OCI-LY3 (cell line): Measurements from ENCODE around the gene FITM2.
"Not testable (repeated sequence)": the region's sequence is repeated elsewhere in the genome, so short reads cannot be mapped to it uniquely, and the experiment has no call there.

ENCODE experiments used
- H2AFZ ChIP-seq: fragments of 200-600, 300-600 bp; shearing (Covaris generic); 2 replicates; pipeline ENCODE4 v1.6.0; 2014; ENCODE audit warnings: antibody characterized with exemption, low read depth, low read length
- H3K27ac ChIP-seq: fragments of 200-600, 300-600 bp; sonication (generic); 2 replicates; pipeline ENCODE4 v1.5.1; 2014; ENCODE audit warnings: mild to moderate bottlenecking, low read length, moderate library complexity, mixed read lengths
- H3K27me3 ChIP-seq: fragments of 200-600, 300-600 bp; sonication (generic); 2 replicates; pipeline ENCODE4 v1.6.1; 2014; ENCODE audit warnings: low read depth, low read length, mixed read lengths
- H3K36me3 ChIP-seq: fragments of 200-600, 300-600 bp; sonication (generic); replicated peaks from 2 replicates; pipeline ENCODE3; 2014; ENCODE audit warnings: low read depth, low read length, mixed read lengths
- H3K4me1 ChIP-seq: fragments of 300-600, 200-600 bp; sonication (generic); 2 replicates; pipeline ENCODE4 v1.6.1; 2014; ENCODE audit warnings: low read length, mixed read lengths
- H3K4me2 ChIP-seq: fragments of 200-600, 300-600 bp; sonication (generic); 2 replicates; pipeline ENCODE4 v1.6.1; 2014; ENCODE audit warnings: low read length, mixed read lengths
- H3K4me3 ChIP-seq: fragments of 300-600, 200-600 bp; sonication (generic); 2 replicates; pipeline ENCODE4 v1.5.1; 2014; ENCODE audit warnings: antibody characterized with exemption, mild to moderate bottlenecking, low read length, moderate library complexity
- H3K79me2 ChIP-seq: fragments of 300-600, 200-600 bp; shearing (Covaris generic); 2 replicates; pipeline ENCODE4 v1.6.1; 2014; ENCODE audit warnings: mild to moderate bottlenecking, low read length, mixed read lengths
- H3K9ac ChIP-seq: fragments of 300-600, 200-600 bp; shearing (Covaris generic); 2 replicates; pipeline ENCODE4 v1.6.0; 2014; ENCODE audit warnings: mild to moderate bottlenecking, low read length, moderate library complexity
- H3K9me3 ChIP-seq: fragments of 200-600, 300-600 bp; shearing (Covaris generic); 2 replicates; pipeline ENCODE4 v1.6.1; 2014; ENCODE audit warnings: low read length, mixed read lengths; ENCODE audit not compliant: insufficient read depth
- H4K20me1 ChIP-seq: fragments of 200-600, 300-600 bp; sonication (generic); 2 replicates; pipeline ENCODE4 v1.6.1; 2016; ENCODE audit warnings: low read length, mixed read lengths; ENCODE audit not compliant: insufficient read depth
- EZH2phosphoT487 ChIP-seq: fragments of 200-600 bp; shearing (Covaris generic); IDR thresholded peaks from 2 replicates; pipeline ENCODE4 v1.6.1; 2018; ENCODE audit warnings: antibody characterized with exemption, mixed run types, low read depth
- TF ChIP-seq, protein P1 (sequence below): fragments of 200-600, 300-600 bp; sonication (generic); IDR thresholded peaks from 2 replicates; pipeline ENCODE4 v1.5.1; 2014; ENCODE audit warnings: antibody characterized with exemption, low read length, low read depth

FITM2 gene

DNA sequence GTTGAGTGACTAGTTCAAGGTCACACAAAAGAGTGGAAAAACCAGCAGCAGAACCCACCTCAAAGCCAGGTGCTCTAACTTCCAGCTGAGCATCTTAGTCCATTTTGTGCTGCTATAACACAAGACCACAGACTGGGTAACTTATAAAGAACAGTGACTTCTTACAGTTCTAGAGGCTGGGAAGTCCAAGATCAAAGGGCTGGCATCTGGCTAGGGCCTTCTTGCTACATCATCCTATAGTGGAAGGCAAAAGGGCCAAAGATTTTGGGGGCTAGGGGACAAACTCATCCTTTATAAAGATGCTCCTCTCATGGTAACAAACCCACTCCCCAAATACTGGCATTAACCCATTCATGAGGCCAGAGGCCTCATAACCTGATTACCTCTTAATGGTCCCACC lies 9.7 kb downstream of the FITM2 start:
- H4K20me1 ChIP-seq = 0 out of 2 replicates have a peak, but pooled peaks cover 9% of the 10 kb centered on the region
- H3K9me3 ChIP-seq = no peaks in the 10 kb centered on the region
- no peaks in the 10 kb centered on the region for H3K36me3 ChIP-seq
- H3K9ac ChIP-seq = no peak overlapping the region
- H3K4me2 ChIP-seq = no peak overlapping the region
- no peaks in the 10 kb centered on the region for H3K27me3 ChIP-seq
- H2AFZ ChIP-seq = no peak overlapping the region
- H3K79me2 ChIP-seq = no peaks in the 10 kb centered on the region
- H3K4me1 ChIP-seq = no peaks in the 10 kb centered on the region
- H3K4me3 ChIP-seq = no peak overlapping the region
- no peak overlapping the region for H3K27ac ChIP-seq
- no peak for TF ChIP-seq EZH2phosphoT487
- TF ChIP-seq, protein P1, sequence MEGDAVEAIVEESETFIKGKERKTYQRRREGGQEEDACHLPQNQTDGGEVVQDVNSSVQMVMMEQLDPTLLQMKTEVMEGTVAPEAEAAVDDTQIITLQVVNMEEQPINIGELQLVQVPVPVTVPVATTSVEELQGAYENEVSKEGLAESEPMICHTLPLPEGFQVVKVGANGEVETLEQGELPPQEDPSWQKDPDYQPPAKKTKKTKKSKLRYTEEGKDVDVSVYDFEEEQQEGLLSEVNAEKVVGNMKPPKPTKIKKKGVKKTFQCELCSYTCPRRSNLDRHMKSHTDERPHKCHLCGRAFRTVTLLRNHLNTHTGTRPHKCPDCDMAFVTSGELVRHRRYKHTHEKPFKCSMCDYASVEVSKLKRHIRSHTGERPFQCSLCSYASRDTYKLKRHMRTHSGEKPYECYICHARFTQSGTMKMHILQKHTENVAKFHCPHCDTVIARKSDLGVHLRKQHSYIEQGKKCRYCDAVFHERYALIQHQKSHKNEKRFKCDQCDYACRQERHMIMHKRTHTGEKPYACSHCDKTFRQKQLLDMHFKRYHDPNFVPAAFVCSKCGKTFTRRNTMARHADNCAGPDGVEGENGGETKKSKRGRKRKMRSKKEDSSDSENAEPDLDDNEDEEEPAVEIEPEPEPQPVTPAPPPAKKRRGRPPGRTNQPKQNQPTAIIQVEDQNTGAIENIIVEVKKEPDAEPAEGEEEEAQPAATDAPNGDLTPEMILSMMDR = no peak

DNA sequence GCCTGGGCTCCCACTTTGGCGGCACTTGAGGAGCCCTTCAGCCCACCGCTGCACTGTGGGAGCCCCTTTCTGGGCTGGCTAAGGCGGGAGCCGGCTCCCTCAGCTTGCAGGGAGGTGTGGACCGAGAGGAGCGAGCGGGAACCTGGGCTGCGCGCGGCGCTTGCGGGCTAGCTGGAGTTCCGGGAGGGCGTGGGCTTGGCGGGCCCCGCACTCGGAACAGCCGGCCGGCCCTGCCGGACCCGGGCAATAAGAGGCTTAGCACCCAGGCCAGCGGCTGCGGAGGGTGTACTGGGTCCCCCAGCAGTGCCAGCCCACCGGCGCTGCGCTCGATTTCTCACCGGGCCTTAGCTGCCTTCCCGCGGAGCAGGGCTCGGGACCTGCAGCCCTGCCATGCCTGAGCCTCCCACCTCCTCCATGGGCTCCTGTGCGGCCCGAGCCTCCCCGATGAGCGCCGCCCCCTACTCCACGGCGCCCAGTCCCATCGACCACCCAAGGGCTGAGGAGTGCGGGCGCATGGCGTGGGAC lies 11.9 kb downstream of the FITM2 start:
- not testable (repeated sequence) for H3K36me3 ChIP-seq, H4K20me1 ChIP-seq, H3K27me3 ChIP-seq, H3K27ac ChIP-seq, H3K4me3 ChIP-seq, H3K79me2 ChIP-seq, H3K9ac ChIP-seq, H3K4me1 ChIP-seq, H3K4me2 ChIP-seq, H2AFZ ChIP-seq, H3K9me3 ChIP-seq

DNA sequence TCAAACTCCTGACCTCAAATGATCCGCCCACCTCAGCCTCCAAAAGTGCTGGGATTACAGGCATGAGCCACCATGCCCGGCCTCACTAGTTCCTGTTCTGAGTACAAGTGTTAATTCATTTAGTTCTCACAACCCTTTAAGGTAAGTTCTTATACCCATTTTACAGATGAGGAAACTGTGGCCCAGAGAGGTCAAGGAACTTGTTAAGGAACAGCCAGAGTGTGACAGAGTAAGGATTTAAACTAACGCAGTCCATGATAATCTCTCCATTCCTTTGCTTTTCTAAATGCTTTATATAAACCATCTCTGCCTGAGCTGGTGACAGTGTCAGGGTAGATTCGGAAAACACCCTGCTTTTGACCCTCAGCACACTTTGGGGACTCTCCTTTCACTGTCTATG lies 13.3 kb downstream of the FITM2 start:
- Histone ChIP-seq H3K27me3 (no peaks in the 10 kb centered on the region), H3K9ac (no peak overlapping the region), H4K20me1 (no peaks in the 10 kb centered on the region), H3K27ac (no peak overlapping the region), H3K9me3 (no peaks in the 10 kb centered on the region), H3K4me3 (no peak overlapping the region), H3K4me2 (no peak overlapping the region), H3K36me3 (no peaks in the 10 kb centered on the region), H2AFZ (no peak overlapping the region), H3K79me2 (no peaks in the 10 kb centered on the region), H3K4me1 (no peaks in the 10 kb centered on the region)
- no peak for TF ChIP-seq EZH2phosphoT487
- TF ChIP-seq, protein P1 = no peak

DNA sequence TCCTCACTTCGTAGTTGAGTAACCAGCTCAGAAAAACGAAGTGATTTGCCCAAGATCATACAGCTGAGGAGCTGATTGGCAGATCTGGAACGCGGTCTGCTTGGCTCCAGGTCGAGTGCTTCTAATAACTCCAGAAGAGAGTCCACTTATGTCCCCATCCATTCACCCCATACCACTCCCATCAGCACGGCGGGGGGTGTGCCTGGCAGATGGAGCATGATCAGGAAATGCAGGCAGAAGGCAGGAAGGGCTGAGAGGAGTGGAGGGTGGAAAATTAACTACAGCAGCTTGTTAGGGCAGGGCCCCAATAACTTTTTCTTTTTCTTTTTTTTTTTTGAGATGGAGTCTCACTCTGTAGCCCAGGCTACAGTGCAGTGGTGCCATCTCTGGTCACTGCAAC lies 15.0 kb downstream of the FITM2 start:
- H3K79me2 ChIP-seq = no peaks in the 10 kb centered on the region
- no peak overlapping the region for H3K27ac ChIP-seq
- no peaks in the 10 kb centered on the region for H3K36me3 ChIP-seq
- H4K20me1 ChIP-seq = no peaks in the 10 kb centered on the region
- no peak overlapping the region for H3K4me3 ChIP-seq
- H3K4me1 ChIP-seq = no peaks in the 10 kb centered on the region
- TF ChIP-seq EZH2phosphoT487 = no peak
- TF ChIP-seq, protein P1 = no peak
- H3K27me3 ChIP-seq = no peaks in the 10 kb centered on the region
- H3K9me3 ChIP-seq = no peaks in the 10 kb centered on the region
- H3K4me2 ChIP-seq = no peak overlapping the region
- no peak overlapping the region for H2AFZ ChIP-seq
- no peak overlapping the region for H3K9ac ChIP-seq

DNA sequence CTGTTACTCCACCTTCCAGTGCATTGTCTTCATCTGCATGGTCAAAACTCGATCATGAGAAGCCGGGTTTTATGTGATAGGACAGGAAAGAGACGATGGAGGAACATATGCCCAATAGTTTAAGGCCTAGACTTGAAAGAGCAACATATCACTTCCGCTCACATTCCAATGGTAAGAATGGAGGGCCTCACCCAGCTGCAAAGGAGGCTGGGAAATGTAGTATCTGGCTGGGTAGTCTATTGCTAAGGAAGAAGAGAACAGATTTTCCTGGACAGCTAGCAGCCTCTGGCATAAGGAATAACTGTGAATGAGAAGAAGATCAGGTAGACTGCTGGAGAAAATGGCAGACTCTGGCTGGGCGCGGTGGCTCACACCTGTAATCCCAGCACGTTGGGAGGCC lies 19.2 kb downstream of the FITM2 start:
- Histone ChIP-seq H3K79me2 (no peaks in the 10 kb centered on the region), H3K4me3 (no peak overlapping the region), H4K20me1 (no peaks in the 10 kb centered on the region), H3K9ac (no peak overlapping the region), H3K27ac (no peak overlapping the region), H3K27me3 (0 out of 2 replicates have a peak, but pooled peaks cover 7% of the 10 kb centered on the region), H3K36me3 (no peaks in the 10 kb centered on the region), H3K4me2 (no peak overlapping the region), H2AFZ (no peak overlapping the region), H3K9me3 (no peaks in the 10 kb centered on the region), H3K4me1 (no peaks in the 10 kb centered on the region)
- no peak for TF ChIP-seq EZH2phosphoT487
- TF ChIP-seq, protein P1 = no peak
